HG03469 (cell line): ENCODE results near the gene GLOD5.
"Not testable (repeated sequence)": the region's sequence is repeated elsewhere in the genome, so short reads cannot be mapped to it uniquely, and the experiment has no call there.

Experiments
- ATAC-seq: cut with Tn5 transposase; IDR thresholded peaks from one replicate; pipeline ENCODE4 v1.9.1; 2021; ENCODE audit warnings: mild to moderate bottlenecking, moderate library complexity, moderate number of reproducible peaks; ENCODE audit not compliant: unreplicated experiment

The GLOD5 gene

DNA sequence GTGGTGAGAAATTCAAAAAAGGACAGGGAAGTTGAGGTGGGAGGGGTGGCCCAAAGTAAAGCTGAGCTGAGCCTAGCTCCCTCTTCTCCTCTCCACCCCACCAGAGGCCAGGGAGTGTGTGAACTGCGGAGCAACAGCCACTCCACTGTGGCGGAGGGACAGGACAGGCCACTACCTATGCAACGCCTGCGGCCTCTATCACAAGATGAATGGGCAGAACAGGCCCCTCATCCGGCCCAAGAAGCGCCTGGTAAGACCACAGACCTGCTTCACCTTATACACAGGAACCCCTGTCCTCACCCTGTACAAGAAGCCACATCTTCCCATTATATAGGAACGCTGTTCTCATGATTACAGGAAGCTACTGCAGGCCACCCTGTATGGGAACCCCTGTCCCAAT is 30.7 kb downstream of the GLOD5 start:
- no peak for ATAC-seq

DNA sequence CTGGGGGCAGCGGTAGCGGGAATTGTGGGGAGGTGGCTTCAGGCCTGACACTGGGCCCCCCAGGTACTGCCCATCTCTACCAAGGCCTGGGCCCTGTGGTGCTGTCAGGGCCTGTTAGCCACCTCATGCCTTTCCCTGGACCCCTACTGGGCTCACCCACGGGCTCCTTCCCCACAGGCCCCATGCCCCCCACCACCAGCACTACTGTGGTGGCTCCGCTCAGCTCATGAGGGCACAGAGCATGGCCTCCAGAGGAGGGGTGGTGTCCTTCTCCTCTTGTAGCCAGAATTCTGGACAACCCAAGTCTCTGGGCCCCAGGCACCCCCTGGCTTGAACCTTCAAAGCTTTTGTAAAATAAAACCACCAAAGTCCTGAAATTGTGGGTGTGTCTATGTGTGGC is 32.4 kb downstream of the GLOD5 start:
- ATAC-seq: no peak

DNA sequence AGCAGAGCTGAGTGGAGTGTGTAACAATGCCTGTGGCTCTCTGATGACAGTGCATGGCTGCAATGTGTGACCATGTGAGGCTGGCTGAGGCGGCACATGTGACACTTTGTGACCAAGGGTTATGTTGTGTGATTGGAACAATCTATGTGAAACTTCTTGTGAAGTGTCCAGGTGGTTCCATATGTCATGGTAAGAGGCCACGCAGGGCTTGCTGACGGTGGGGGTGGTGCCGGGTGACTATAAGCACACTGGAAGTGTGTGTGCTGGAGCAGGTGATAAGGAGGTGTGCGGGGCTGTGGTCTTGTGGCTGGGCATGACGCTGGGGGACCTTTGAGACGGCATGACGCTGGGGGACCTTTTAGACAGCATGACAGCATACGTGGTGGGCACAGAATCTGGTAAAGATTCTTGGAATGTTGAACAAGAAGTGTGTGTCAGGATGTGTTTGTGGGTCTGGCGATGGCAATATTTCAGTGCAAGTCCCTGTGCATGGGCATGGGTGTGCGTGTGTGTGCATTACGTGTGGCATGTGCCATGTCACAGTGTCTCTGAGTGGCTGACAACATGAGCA is 32.9 kb downstream of the GLOD5 start:
- no peak for ATAC-seq

DNA sequence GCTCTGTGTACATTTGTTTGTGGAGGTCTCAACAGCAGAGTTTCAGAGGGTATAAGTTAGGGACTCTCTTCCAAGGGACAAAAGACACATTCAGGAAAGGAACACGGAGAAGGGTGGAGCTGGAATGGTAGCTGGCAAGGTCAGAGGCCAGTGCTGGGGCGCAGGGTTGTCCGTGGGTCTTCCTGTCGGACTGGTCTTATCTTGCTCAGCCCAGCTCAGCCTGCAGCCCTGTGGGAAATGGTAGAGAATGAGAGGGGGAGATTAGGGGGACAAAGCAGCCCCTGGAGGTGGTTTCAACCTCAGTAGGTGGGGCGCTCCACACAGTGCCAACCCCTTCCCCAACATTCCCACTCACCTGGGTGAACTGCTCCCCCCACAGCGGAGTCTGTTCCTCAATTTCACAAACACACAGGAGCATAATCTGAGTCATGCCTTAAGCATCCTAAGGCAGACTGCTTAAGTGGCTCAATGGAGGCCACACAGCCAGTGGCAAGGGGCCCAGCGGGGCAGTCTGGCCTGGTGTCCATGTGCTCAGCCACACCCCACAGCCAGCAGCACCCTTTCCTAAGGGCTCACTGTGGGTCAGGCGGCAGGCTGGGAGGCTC is 33.5 kb downstream of the GLOD5 start:
- ATAC-seq: no peak

GRCh38 chrX:48798318-48798717 is 36.8 kb downstream of the GLOD5 start:
- no peak for ATAC-seq

DNA sequence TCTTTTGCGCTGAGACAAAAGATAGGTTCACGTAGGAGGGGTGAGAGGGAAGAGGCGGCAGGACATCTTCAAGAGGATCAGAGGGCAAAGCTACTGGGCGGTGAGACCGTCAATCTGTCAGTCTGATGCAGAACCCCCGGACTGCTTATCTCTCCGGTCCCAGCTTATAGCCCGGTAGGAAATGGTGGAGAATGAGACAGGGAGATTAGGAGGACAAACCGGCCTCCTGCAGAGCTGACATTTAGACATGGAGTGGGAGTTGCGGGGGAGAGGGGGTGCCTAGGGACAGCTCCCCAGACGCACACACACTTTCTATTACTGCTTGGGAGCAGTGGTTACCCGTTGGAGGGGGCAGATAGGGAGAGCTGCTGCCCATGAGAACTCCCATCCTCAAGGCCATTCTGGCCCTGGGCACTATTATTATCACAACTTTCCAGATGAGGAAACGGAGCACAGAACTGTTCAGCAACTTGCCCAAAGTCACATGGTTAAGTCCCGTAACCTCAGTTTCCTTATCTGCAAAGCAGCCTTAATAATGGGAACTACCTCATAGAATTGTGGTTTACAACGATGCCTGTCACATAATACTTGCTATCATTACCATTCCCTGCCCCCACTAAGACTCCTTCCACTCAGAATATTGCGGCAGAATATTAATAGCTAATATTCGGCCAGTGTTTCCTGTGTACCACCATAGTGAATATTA is 39.2 kb downstream of the GLOD5 start:
- ATAC-seq: no peak

DNA sequence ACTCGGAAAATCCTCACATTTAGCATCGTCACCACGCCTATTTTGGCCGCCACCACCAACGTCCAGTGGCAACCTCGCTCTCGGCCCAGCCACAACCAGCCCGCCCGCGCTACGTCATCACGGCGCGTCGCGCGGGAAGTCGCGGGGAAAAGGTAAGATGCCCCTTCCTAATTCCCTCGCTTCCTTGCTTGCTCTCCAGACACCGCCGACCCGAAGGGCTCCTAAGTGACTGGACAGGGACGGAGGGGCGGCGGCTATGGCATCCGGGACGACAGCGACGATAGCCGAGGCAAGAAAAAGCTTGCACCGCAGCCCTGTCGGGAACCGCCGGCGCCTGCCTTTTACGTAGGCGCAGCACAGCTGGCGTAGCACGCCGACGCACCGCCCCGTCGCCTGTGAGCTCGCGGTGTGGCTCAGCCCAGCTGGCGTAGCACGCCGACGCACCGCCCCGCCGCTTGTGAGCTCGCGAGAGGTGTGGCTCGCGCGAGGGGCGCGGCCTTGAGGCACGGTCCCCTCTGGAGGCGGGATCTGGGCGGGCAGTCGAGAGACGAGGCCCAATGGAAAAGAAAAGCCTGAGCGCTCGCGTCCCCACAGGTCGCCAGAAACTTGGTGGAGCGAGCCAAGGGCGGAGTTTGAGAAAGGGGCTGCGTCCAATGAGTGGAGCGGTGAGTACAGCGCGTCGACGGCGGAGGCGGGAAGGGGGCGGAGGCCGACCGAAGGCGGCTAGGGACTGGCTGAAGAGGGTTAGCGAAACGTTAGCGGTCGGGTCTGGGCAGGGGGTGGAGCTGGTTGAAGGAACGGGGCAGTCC is 39.9 kb downstream of the GLOD5 start, which contains the start of gene HDAC6:
HDAC6 (plus strand) TSS at position 788 of the 809 bp plus-strand sequence. CDS start 626 bp downstream, outside the sequence.
- peak; percentile 71 for ATAC-seq

DNA sequence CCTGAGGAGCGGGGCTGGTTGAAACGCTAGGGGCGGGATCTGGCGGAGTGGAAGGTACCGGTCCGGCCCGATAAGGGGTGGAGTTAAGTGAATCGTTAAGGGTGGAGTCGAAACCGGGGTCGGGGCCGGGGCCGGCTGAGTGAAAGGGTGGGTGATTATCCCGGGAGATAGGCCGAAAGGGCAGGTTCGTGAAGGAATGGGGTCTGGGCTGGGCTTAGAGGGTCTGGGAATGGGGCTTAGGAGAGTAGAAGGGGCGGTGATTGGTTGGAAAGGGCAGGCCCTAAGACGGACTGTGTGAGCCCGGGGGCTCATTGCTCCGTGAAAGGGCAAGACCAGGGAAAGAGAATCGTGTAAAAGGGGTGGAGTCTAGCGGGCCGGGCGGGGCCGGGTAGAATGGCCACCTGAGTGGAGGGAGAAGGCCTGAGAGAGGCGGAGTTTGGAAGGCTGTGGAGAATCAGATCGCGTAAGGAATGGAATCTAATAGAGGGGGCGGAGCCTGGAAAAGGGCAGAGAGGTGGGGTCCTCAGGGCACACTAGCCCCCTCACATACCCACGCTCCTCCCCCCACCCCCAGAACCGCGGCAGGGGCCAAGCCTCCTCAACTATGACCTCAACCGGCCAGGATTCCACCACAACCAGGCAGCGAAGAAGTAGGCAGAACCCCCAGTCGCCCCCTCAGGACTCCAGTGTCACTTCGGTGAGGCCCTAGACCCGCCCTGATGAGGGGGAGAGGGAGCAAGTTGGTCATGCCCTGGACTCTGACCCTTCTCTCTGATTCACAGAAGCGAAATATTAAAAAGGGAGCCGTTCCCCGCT is 40.8 kb downstream of the GLOD5 start:
- ATAC-seq: peak; percentile 20

DNA sequence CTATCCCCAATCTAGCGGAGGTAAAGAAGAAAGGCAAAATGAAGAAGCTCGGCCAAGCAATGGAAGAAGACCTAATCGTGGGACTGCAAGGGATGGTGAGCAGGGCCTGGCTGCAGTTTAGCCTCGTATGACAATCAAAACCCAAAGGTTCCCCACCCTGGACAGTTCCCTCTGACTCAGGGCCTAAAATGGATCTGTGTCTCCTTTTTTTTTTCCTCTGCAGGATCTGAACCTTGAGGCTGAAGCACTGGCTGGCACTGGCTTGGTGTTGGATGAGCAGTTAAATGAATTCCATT is 41.3 kb downstream of the GLOD5 start:
- ATAC-seq: no peak

DNA sequence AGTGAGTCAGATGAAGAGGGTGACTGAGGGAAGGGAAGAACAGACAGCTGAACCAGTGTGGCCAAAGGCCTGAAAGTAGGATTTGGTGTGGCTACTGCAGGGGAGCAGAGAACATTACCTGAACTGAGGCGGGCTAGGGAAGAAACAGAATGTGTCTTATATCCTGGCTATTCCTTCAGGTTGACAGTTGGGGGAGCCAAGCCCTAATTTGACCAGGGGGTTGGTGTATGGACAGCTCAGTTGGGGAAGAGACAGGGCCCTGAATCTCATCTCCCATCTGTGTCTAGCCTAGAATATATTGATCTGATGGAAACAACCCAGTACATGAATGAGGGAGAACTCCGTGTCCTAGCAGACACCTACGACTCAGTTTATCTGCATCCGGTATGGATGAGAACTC is 44.5 kb downstream of the GLOD5 start:
- no peak for ATAC-seq

DNA sequence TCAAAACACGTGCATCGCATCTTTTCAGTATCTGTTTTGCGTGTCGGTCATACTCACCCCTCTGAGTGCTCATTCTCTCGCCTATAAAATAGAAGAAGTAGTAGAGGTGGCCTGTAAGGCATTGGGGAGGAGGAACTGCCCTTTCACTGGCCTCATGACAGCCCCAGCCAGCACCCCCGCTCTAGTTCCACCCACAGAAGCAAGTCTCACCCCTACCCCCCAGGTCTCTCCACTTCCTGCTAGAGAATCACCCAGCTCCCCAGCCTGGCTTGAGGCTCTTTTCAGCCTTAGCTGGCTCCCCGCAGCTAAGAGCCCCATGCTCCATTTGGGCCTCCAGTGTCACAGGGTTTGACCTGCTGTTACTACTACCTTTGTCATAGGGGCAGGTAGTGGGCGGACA is 52.1 kb downstream of the GLOD5 start:
- no peak for ATAC-seq

DNA sequence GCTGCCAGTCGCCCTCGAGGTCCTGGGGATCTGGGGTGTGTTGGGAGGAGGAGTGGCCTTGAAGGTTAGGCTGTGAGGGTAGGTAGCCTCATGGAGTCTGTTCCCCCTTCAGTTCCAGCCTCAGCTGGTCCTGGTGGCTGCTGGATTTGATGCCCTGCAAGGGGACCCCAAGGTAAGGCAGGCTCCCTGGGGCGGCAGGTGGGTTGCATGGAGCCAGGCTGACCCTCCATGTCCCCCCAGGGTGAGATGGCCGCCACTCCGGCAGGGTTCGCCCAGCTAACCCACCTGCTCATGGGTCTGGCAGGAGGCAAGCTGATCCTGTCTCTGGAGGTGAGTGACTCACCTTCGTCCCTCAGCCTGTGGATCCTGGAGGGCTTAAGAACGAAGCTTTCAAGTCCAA is 53.2 kb downstream of the GLOD5 start:
- no peak for ATAC-seq

DNA sequence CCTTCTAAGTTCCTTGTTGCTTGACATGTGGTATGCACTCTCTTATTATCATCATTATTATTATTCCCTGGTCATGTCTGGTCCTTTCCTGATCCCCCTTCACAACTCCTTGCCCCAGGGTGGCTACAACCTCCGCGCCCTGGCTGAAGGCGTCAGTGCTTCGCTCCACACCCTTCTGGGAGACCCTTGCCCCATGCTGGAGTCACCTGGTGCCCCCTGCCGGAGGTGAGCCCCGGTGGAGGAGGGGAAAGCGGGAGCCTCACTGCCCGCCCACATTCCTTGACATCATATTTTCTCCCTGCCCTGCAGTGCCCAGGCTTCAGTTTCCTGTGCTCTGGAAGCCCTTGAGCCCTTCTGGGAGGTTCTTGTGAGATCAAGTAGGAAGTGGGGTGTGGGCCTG is 53.7 kb downstream of the GLOD5 start:
- ATAC-seq: no peak

- ATAC-seq: no peak
Measured at GRCh38 chrX:48816014-48816810, 54.7 kb downstream of the GLOD5 start.

GRCh38 chrX:48818098-48818497 is 56.6 kb downstream of the GLOD5 start:
- ATAC-seq: no peak

DNA sequence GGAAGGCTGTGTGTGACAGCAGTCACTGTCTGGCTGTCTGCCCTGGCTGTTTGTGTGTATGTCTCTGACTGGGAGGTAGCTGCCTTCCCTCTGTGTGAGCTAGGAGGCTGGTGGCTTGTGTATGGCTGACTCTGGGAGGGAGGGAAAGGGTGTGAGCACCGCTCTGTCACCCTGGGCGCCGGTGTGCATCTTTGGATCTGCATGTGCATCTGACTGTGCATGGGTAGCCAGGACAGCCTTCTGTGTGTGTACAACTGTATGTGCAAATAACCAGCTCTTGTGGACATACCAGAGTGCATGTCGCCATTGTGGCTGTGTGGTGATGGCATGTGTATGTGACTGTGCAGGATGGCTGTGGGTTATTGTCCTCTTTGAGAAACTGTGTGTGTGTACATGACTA is 57.3 kb downstream of the GLOD5 start:
- ATAC-seq: no peak

DNA sequence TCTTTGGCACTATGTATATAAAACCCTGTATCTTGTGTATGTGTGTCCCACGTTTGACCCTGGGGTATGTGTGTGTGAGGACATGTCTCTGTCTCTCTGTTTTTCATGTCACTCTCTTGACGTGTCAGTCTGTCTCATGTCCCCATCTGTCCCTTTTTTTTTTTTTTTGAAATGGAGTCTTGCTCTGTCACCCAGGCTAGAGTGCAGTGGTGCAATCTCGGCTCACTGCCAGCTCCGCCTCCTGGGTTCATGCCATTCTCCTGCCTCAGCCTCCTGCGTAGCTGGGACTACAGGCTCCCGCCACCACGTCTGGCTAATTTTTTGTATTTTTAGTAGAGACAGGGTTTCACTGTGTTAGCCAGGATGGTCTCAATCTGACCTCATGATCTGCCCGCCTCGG is 57.8 kb downstream of the GLOD5 start:
- not testable (repeated sequence) for ATAC-seq

GRCh38 chrX:48823053-48823452 is 61.5 kb downstream of the GLOD5 start:
- ATAC-seq: no peak
